ENCODE measurements around the gene CPNE8.

GRCh38 chr12:38809832-38810231 lies 95.6 kb downstream of the CPNE8 start:
- TF ChIP-seq POLR2A (IDR thresholded peaks at IDR 0.05) (no peak), CTCF (IDR thresholded peaks at IDR 0.05 in 4 of 5, conservative IDR thresholded peaks at IDR 0.05 in 1 of 5) (no peak)
